NK-92 treated with Interleukin-12 subunit alpha and Interleukin-12 subunit beta, amount 100 ng/mL, for 24 hours (cell line): ENCODE measurements around the gene LMO3.
"Not testable (repeated sequence)": the region's sequence is repeated elsewhere in the genome, so short reads cannot be mapped to it uniquely, and the experiment has no call there.

Experiments used
- DNase-seq: peaks from one replicate; lab custom pipeline; 2025; lab: John Stamatoyannopoulos, UW

LMO3 gene

GRCh38 chr12:16545836-16546235 lies 60.1 kb downstream of the LMO3 start:
- no peak for DNase-seq

GRCh38 chr12:16542586-16542985 lies 63.4 kb downstream of the LMO3 start:
- no peak for DNase-seq

- not testable (repeated sequence) for DNase-seq
Measured at GRCh38 chr12:16537652-16538051, 68.3 kb downstream of the LMO3 start.

GRCh38 chr12:16531621-16532020 lies 74.3 kb downstream of the LMO3 start:
- DNase-seq, result no peak

- DNase-seq, result no peak
Measured at GRCh38 chr12:16530268-16530850, 75.6 kb downstream of the LMO3 start.

- no peak for DNase-seq
Measured at GRCh38 chr12:16526693-16527092, 79.3 kb downstream of the LMO3 start.

- no peak for DNase-seq
Measured at GRCh38 chr12:16524378-16524777, 81.6 kb downstream of the LMO3 start.

GRCh38 chr12:16523951-16524331 lies 82.0 kb downstream of the LMO3 start:
- DNase-seq, result no peak

GRCh38 chr12:16523284-16523950 lies 82.5 kb downstream of the LMO3 start:
- DNase-seq, result no peak

GRCh38 chr12:16520328-16520727 lies 85.6 kb downstream of the LMO3 start:
- no peak for DNase-seq

GRCh38 chr12:16515666-16516065 lies 90.3 kb downstream of the LMO3 start:
- no peak for DNase-seq

- DNase-seq, result no peak
Measured at GRCh38 chr12:16513231-16513630, 92.7 kb downstream of the LMO3 start.

GRCh38 chr12:16509411-16509810 lies 96.6 kb downstream of the LMO3 start:
- no peak for DNase-seq

GRCh38 chr12:16506394-16506793 lies 99.6 kb downstream of the LMO3 start:
- DNase-seq, result no peak

GRCh38 chr12:16504200-16504599 lies 101.8 kb downstream of the LMO3 start:
- no peak for DNase-seq

- DNase-seq, result no peak
Measured at GRCh38 chr12:16499611-16500010, 106.4 kb downstream of the LMO3 start.
